Measurements from ENCODE around the gene B4GALT3. TPM values are rescaled to one million over a fixed set of nuclear protein-coding genes. Genes with fewer than 3 reads are reported as not detected.

B4GALT3 gene
- total and polyA plus RNA-seq, 9 of the 15 experiments (the other 6 are each of a cell fraction or from before 2014, with no cell fraction given), result 31.2 to 103 (median 46.1) TPM

DNA sequence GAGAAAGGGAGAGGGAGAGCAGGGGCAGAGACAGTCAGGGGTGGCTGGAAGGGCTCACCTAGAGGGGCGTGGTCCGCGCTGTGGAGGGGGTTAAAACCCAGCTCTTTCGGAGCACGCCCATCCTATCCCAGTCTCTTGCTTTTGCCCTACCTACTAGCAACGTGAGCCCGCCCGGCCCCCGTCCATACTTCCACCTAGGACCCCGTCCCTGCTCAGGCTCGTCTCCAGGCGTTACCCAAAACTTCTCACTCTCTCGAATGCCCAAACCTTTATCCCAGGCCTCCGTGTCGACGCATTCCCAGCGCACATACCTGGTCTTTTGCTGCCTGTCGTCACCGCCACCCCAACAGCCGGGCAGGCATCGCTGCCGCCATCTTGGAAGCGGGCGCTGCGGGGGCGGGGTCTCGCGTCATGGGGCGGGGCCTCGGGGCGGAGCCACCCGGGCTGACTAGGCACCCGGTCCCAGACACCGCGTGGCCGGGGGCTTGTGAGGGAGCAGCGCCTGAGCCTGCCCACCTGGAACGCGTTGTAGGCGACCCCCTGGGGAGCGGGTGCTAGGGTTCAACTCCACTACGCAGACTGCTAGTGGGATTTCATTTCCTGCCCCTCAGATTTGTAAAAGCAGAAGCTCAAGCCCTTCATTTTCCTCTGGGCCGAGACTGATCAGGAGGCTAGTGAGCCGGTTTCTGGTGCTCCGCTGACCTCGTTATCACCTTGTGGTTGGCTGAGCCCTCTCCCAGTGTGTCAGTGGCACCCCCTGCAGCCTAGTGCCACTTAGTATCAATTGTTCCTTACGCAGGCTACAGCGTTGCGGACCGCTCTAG is at the start of gene B4GALT3 (continued):
- peak; percentile 98 for TF ChIP-seq ESRRA (IDR thresholded peaks at IDR 0.05; ENCODE audit: borderline replicate concordance, low read depth)
- peak; percentile 73 for TF ChIP-seq BCOR (IDR thresholded peaks at IDR 0.05)
- TF ChIP-seq, protein P1, sequence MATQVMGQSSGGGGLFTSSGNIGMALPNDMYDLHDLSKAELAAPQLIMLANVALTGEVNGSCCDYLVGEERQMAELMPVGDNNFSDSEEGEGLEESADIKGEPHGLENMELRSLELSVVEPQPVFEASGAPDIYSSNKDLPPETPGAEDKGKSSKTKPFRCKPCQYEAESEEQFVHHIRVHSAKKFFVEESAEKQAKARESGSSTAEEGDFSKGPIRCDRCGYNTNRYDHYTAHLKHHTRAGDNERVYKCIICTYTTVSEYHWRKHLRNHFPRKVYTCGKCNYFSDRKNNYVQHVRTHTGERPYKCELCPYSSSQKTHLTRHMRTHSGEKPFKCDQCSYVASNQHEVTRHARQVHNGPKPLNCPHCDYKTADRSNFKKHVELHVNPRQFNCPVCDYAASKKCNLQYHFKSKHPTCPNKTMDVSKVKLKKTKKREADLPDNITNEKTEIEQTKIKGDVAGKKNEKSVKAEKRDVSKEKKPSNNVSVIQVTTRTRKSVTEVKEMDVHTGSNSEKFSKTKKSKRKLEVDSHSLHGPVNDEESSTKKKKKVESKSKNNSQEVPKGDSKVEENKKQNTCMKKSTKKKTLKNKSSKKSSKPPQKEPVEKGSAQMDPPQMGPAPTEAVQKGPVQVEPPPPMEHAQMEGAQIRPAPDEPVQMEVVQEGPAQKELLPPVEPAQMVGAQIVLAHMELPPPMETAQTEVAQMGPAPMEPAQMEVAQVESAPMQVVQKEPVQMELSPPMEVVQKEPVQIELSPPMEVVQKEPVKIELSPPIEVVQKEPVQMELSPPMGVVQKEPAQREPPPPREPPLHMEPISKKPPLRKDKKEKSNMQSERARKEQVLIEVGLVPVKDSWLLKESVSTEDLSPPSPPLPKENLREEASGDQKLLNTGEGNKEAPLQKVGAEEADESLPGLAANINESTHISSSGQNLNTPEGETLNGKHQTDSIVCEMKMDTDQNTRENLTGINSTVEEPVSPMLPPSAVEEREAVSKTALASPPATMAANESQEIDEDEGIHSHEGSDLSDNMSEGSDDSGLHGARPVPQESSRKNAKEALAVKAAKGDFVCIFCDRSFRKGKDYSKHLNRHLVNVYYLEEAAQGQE (IDR thresholded peaks at IDR 0.05; ENCODE audit: borderline replicate concordance), result peak; percentile 84
- TF ChIP-seq, protein P1 (CRISPR knock-in tag; IDR thresholded peaks at IDR 0.05; ENCODE audit: low read depth), result no peak
- TF ChIP-seq, protein P2, sequence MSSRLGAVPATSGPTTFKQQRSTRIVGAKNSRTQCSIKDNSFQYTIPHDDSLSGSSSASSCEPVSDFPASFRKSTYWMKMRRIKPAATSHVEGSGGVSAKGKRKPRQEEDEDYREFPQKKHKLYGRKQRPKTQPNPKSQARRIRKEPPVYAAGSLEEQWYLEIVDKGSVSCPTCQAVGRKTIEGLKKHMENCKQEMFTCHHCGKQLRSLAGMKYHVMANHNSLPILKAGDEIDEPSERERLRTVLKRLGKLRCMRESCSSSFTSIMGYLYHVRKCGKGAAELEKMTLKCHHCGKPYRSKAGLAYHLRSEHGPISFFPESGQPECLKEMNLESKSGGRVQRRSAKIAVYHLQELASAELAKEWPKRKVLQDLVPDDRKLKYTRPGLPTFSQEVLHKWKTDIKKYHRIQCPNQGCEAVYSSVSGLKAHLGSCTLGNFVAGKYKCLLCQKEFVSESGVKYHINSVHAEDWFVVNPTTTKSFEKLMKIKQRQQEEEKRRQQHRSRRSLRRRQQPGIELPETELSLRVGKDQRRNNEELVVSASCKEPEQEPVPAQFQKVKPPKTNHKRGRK (tag; IDR thresholded peaks at IDR 0.05), result no peak
- peak; percentile 83 to 94; a peak in 3 of 4 replicates for TF ChIP-seq MAZ (CRISPR knock-in tag; conservative IDR thresholded peaks at IDR 0.05 in 1 of 2, IDR thresholded peaks at IDR 0.05 in 1 of 2)
- peak; percentile 90 for TF ChIP-seq MTA3 (IDR thresholded peaks at IDR 0.05; ENCODE audit: borderline replicate concordance)
- 0 out of 2 replicates have a peak, but pooled peaks have one; percentile 32 for TF ChIP-seq KAT7 (CRISPR knock-in tag; IDR thresholded peaks at IDR 0.05; ENCODE audit: borderline replicate concordance)
- TF ChIP-seq ARHGAP35 (IDR thresholded peaks at IDR 0.05; ENCODE audit: partially characterized antibody), result no peak
- peak; percentile 43 for TF ChIP-seq NFE2 (IDR thresholded peaks at IDR 0.05; ENCODE audit: low read depth)
- TF ChIP-seq ZNF217 (CRISPR knock-in tag; IDR thresholded peaks at IDR 0.05), result no peak
- TF ChIP-seq KLF16 (IDR thresholded peaks at IDR 0.05), result no peak
- no peak for TF ChIP-seq ZNF354B (CRISPR knock-in tag; IDR thresholded peaks at IDR 0.05)
- no peak for TF ChIP-seq SIRT6 (IDR thresholded peaks at IDR 0.05; ENCODE audit: low read depth, low read length)
- TF ChIP-seq KLF13 (tag; IDR thresholded peaks at IDR 0.05; ENCODE audit: borderline replicate concordance, low read depth), result no peak
- TF ChIP-seq PYGO2 (tag; IDR thresholded peaks at IDR 0.05), result no peak
- no peak for TF ChIP-seq TGIF2 (CRISPR knock-in tag; IDR thresholded peaks at IDR 0.05)
- no peak for TF ChIP-seq RBM14 (IDR thresholded peaks at IDR 0.05; ENCODE audit: borderline replicate concordance, insufficient read depth, low read depth, low read length)

Data from K562 (cell line).